Activated T-helper 1 cell treated with anti-CD3 and anti-CD28 coated beads, Interleukin-12 subunit alpha, Interleukin-12 subunit beta, Interleukin-2, Interleukin-4 antibody, amounts not matched to agents 30 ng/mL and 10 ng/mL and 1 ng/mL, durations not matched to agents 14 hours and 24 hours and 36 hours (primary cell): ENCODE results near the gene CDADC1. TPM values are rescaled to one million over a fixed set of nuclear protein-coding genes. Genes with fewer than 3 reads are reported as not detected.

Experiments
- DNase-seq: peaks from one replicate; pipeline ENCODE4 v3.0.0; 2021; ENCODE audit warnings: low spot score
- H3K27ac Mint-ChIP-seq: one replicate; pipeline ENCODE4 v1.8.0; 2021; ENCODE audit warnings: mild to moderate bottlenecking, mixed read lengths
- H3K27me3 Mint-ChIP-seq: one replicate; pipeline ENCODE4 v1.8.0; 2022; ENCODE audit warnings: mild to moderate bottlenecking, moderate library complexity, mixed read lengths; ENCODE audit not compliant: insufficient read depth
- H3K36me3 Mint-ChIP-seq: one replicate; pipeline ENCODE4 v1.8.0; 2021; ENCODE audit warnings: low read depth, mixed read lengths
- H3K4me1 Mint-ChIP-seq: one replicate; pipeline ENCODE4 v1.8.0; 2021; ENCODE audit warnings: low read depth, mixed read lengths
- H3K4me3 Mint-ChIP-seq: one replicate; pipeline ENCODE4 v1.8.0; 2021; ENCODE audit warnings: mild to moderate bottlenecking, moderate library complexity, mixed read lengths
- H3K9me3 Mint-ChIP-seq: one replicate; pipeline ENCODE4 v1.8.0; 2021; ENCODE audit warnings: mixed read lengths
- intact Hi-C: fragments of 100-400 bp; cut with micrococcal nuclease; formaldehyde crosslinking; loops from one replicate; pipeline ENCODE4 v1.15.1; 2024
- total RNA-seq: library from RNA; stranded (reverse); gene quantifications from 2 replicates; pipeline ENCODE4 v1.2.3, GENCODE V29; 2022

The CDADC1 gene
- total RNA-seq, 1 donor from 2014 or later = 8.1 TPM

- Mint-ChIP-seq H3K4me3 (no peak overlapping the region), H3K9me3 (no peaks in the 10 kb centered on the region), H3K27ac (no peak overlapping the region), H3K36me3 (no peaks in the 10 kb centered on the region), H3K27me3 (no peaks in the 10 kb centered on the region), H3K4me1 (peaks cover 14% of the 10 kb centered on the region)
- intact Hi-C loops = no loop called here
- DNase-seq = no peak
These were observed 54.5 kb downstream of the CDADC1 start for GRCh38 chr13:49302222-49302621.

- H3K27me3 Mint-ChIP-seq = no peaks in the 10 kb centered on the region
- H3K36me3 Mint-ChIP-seq = no peaks in the 10 kb centered on the region
- H3K4me1 Mint-ChIP-seq = peaks cover 14% of the 10 kb centered on the region
- no peak overlapping the region for H3K4me3 Mint-ChIP-seq
- DNase-seq = no peak
- H3K27ac Mint-ChIP-seq = no peak overlapping the region
- intact Hi-C loops = no loop called here
- no peaks in the 10 kb centered on the region for H3K9me3 Mint-ChIP-seq
These were observed 55.1 kb downstream of the CDADC1 start for GRCh38 chr13:49302817-49303216.

GRCh38 chr13:49303533-49304252 is 56.0 kb downstream of the CDADC1 start:
- DNase-seq = no peak
- no peak overlapping the region for H3K27ac Mint-ChIP-seq
- H3K4me1 Mint-ChIP-seq = peaks cover 14% of the 10 kb centered on the region
- H3K9me3 Mint-ChIP-seq = no peaks in the 10 kb centered on the region
- H3K36me3 Mint-ChIP-seq = no peaks in the 10 kb centered on the region
- H3K4me3 Mint-ChIP-seq = no peak overlapping the region
- H3K27me3 Mint-ChIP-seq = no peaks in the 10 kb centered on the region
- intact Hi-C loops = no loop called here

- Mint-ChIP-seq H3K27ac (no peak overlapping the region), H3K9me3 (no peaks in the 10 kb centered on the region), H3K36me3 (no peaks in the 10 kb centered on the region), H3K4me1 (peaks cover 14% of the 10 kb centered on the region), H3K4me3 (no peak overlapping the region), H3K27me3 (no peaks in the 10 kb centered on the region)
- intact Hi-C loops = no loop called here
- no peak for DNase-seq
These were observed 56.6 kb downstream of the CDADC1 start for GRCh38 chr13:49304356-49304755.

- intact Hi-C loops = no loop called here
- Mint-ChIP-seq H3K27me3 (no peaks in the 10 kb centered on the region), H3K4me1 (peaks cover 14% of the 10 kb centered on the region), H3K27ac (no peak overlapping the region), H3K9me3 (no peaks in the 10 kb centered on the region), H3K36me3 (no peaks in the 10 kb centered on the region), H3K4me3 (no peak overlapping the region)
- no peak for DNase-seq
These were observed 57.3 kb downstream of the CDADC1 start for GRCh38 chr13:49304763-49305700.

GRCh38 chr13:49305792-49306425 is 58.2 kb downstream of the CDADC1 start:
- Mint-ChIP-seq H3K36me3 (no peaks in the 10 kb centered on the region), H3K4me1 (peaks cover 14% of the 10 kb centered on the region), H3K9me3 (no peaks in the 10 kb centered on the region), H3K27ac (no peak overlapping the region), H3K4me3 (no peak overlapping the region), H3K27me3 (no peaks in the 10 kb centered on the region)
- no peak for DNase-seq
- intact Hi-C loops = no loop called here

- Mint-ChIP-seq H3K36me3 (no peaks in the 10 kb centered on the region), H3K9me3 (no peaks in the 10 kb centered on the region), H3K4me3 (no peak overlapping the region), H3K27ac (no peak overlapping the region), H3K4me1 (peaks cover 4% of the 10 kb centered on the region), H3K27me3 (no peaks in the 10 kb centered on the region)
- no peak for DNase-seq
- intact Hi-C loops = no loop called here
These were observed 59.6 kb downstream of the CDADC1 start for GRCh38 chr13:49307365-49307764.

- intact Hi-C loops = no loop called here
- no peak overlapping the region for H3K27ac Mint-ChIP-seq
These were observed 60.6 kb downstream of the CDADC1 start for GRCh38 chr13:49308097-49308875.

GRCh38 chr13:49308921-49309408 is 61.2 kb downstream of the CDADC1 start:
- H3K36me3 Mint-ChIP-seq = no peaks in the 10 kb centered on the region
- H3K27me3 Mint-ChIP-seq = no peaks in the 10 kb centered on the region
- H3K9me3 Mint-ChIP-seq = no peaks in the 10 kb centered on the region
- intact Hi-C loops = no loop called here
- DNase-seq = no peak
- peaks cover 6% of the 10 kb centered on the region for H3K4me1 Mint-ChIP-seq
- H3K4me3 Mint-ChIP-seq = no peak overlapping the region
- H3K27ac Mint-ChIP-seq = no peak overlapping the region

More at GRCh38 chr13:49308097-49308875, 60.6 kb downstream of the CDADC1 start:
- H3K9me3 Mint-ChIP-seq = no peaks in the 10 kb centered on the region
- DNase-seq = no peak
- H3K4me3 Mint-ChIP-seq = no peak overlapping the region
- H3K27me3 Mint-ChIP-seq = no peaks in the 10 kb centered on the region
- H3K4me1 Mint-ChIP-seq = no peaks in the 10 kb centered on the region
- H3K36me3 Mint-ChIP-seq = no peaks in the 10 kb centered on the region

GRCh38 chr13:49310251-49310650 is 62.5 kb downstream of the CDADC1 start:
- no peaks in the 10 kb centered on the region for H3K9me3 Mint-ChIP-seq
- H3K36me3 Mint-ChIP-seq = no peaks in the 10 kb centered on the region
- no peaks in the 10 kb centered on the region for H3K27me3 Mint-ChIP-seq
- intact Hi-C loops = no loop called here
- H3K4me3 Mint-ChIP-seq = no peak overlapping the region
- peaks cover 11% of the 10 kb centered on the region for H3K4me1 Mint-ChIP-seq
- no peak overlapping the region for H3K27ac Mint-ChIP-seq
- DNase-seq = no peak

- intact Hi-C loops = no loop called here
- no peak for DNase-seq
- H3K27me3 Mint-ChIP-seq = no peaks in the 10 kb centered on the region
- H3K4me1 Mint-ChIP-seq = peaks cover 11% of the 10 kb centered on the region
- H3K4me3 Mint-ChIP-seq = no peak overlapping the region
- no peaks in the 10 kb centered on the region for H3K36me3 Mint-ChIP-seq
- H3K27ac Mint-ChIP-seq = no peak overlapping the region
- H3K9me3 Mint-ChIP-seq = no peaks in the 10 kb centered on the region
These were observed 64.1 kb downstream of the CDADC1 start for GRCh38 chr13:49311816-49312215.

GRCh38 chr13:49314344-49314882 is 66.7 kb downstream of the CDADC1 start:
- intact Hi-C loops = no loop called here
- H3K4me1 Mint-ChIP-seq = peaks cover 11% of the 10 kb centered on the region
- no peaks in the 10 kb centered on the region for H3K9me3 Mint-ChIP-seq
- no peak overlapping the region for H3K27ac Mint-ChIP-seq
- H3K4me3 Mint-ChIP-seq = no peak overlapping the region
- H3K36me3 Mint-ChIP-seq = no peaks in the 10 kb centered on the region
- DNase-seq = no peak
- H3K27me3 Mint-ChIP-seq = no peaks in the 10 kb centered on the region
